SKM-1 (cell line): Measurements from ENCODE around the gene ZNF865.

Source experiments
- DNase-seq: peaks from one replicate; lab custom pipeline; 2025; ENCODE audit not compliant: unreplicated experiment; lab: John Stamatoyannopoulos, UW

Gene ZNF865

GRCh38 chr19:55586976-55587668 lies 18.3 kb upstream of the ZNF865 start:
- no peak for DNase-seq

GRCh38 chr19:55588738-55589137 lies 16.7 kb upstream of the ZNF865 start:
- DNase-seq: no peak

- DNase-seq: no peak
These were observed 15.3 kb upstream of the ZNF865 start for GRCh38 chr19:55590109-55590508.

- no peak for DNase-seq
These were observed 14.8 kb upstream of the ZNF865 start for GRCh38 chr19:55590617-55591016.

- DNase-seq: no peak
These were observed 13.9 kb upstream of the ZNF865 start for GRCh38 chr19:55591555-55591954.

GRCh38 chr19:55592391-55593090 lies 12.9 kb upstream of the ZNF865 start:
- DNase-seq: no peak

- no peak for DNase-seq
These were observed 12.2 kb upstream of the ZNF865 start for GRCh38 chr19:55593096-55593772.

- DNase-seq: no peak
These were observed 10.4 kb upstream of the ZNF865 start for GRCh38 chr19:55594996-55595545.

- DNase-seq: no peak
These were observed 9.1 kb upstream of the ZNF865 start for GRCh38 chr19:55596304-55596703.

- no peak for DNase-seq
These were observed 7.9 kb upstream of the ZNF865 start for GRCh38 chr19:55597501-55597921.

- DNase-seq: no peak
These were observed 7.4 kb upstream of the ZNF865 start for GRCh38 chr19:55598034-55598433.

- peak; percentile 47 for DNase-seq
These were observed 6.6 kb upstream of the ZNF865 start for GRCh38 chr19:55598719-55599467.

GRCh38 chr19:55599468-55599841 lies 6.0 kb upstream of the ZNF865 start, which contains the start of gene FIZ1:
FIZ1 (minus strand) TSS chr19:55599517; CDS start chr19:55597865, 1,652 bp downstream.
- peak; percentile 63 for DNase-seq

- no peak for DNase-seq
These were observed 5.4 kb upstream of the ZNF865 start, which contains the start of gene ZNF524 for GRCh38 chr19:55599842-55600661. ZNF524 (plus strand) TSS chr19:55600288; CDS start chr19:55602113, 1,825 bp downstream.

- DNase-seq: no peak
These were observed 4.8 kb upstream of the ZNF865 start for GRCh38 chr19:55600662-55601028.

GRCh38 chr19:55601084-55601483 lies 4.4 kb upstream of the ZNF865 start:
- DNase-seq: no peak

GRCh38 chr19:55602104-55603001 lies 3.1 kb upstream of the ZNF865 start:
- DNase-seq: no peak

- DNase-seq: no peak
These were observed 2.3 kb upstream of the ZNF865 start for GRCh38 chr19:55603115-55603514.
